ENCODE results near the gene SOCS7.
A peak's percentile ranks its signal among the peaks of the same experiment; 100 is the strongest.

SOCS7 gene, protein sequence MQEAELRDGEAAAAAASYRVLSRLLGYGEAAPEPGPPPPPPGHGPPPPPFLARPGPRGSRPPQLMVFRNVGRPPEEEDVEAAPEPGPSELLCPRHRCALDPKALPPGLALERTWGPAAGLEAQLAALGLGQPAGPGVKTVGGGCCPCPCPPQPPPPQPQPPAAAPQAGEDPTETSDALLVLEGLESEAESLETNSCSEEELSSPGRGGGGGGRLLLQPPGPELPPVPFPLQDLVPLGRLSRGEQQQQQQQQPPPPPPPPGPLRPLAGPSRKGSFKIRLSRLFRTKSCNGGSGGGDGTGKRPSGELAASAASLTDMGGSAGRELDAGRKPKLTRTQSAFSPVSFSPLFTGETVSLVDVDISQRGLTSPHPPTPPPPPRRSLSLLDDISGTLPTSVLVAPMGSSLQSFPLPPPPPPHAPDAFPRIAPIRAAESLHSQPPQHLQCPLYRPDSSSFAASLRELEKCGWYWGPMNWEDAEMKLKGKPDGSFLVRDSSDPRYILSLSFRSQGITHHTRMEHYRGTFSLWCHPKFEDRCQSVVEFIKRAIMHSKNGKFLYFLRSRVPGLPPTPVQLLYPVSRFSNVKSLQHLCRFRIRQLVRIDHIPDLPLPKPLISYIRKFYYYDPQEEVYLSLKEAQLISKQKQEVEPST

DNA sequence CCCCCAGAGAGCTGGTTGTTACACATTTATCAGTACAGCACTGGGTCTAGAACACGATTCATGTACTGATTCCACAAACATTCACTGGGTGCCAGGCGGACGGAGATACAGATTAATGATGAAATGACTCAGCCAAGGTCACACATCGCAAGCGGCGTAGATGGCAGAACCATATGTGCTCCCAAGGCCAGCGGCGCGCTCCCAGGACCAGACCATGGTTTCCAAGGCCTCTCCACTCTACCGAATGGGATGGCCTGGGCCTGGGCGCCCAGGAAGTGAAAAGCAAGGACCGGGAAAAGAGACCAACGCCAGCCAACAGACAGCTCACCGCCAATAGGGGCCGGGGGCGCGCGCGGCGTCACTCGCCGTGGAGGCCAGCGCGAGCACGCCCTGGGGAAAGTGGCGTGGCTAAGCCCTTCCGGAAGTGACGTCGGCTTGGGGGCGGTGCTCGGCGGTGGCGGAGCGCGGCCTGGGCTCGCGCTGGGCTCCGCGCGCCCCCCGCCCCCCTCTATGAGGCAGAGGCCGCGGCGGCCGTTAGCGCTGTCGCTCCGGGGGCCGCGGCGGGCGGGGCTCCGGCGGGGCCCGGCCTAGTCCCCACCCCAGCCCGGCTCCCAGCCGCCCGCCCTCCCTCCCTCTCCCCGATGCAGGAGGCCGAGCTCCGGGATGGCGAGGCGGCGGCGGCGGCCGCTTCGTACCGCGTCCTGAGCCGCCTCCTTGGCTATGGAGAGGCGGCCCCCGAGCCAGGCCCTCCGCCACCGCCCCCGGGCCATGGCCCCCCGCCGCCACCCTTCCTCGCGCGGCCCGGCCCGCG lies at the start of gene SOCS7:
TSS of gene SOCS7 (plus strand) at position 433 of the 811 bp plus-strand sequence. CDS start at position 642, 209 bp downstream.
- peaks cover 35% of the 10 kb centered on the region for H3K4me1 ChIP-seq
- H3K9me3 ChIP-seq = no peaks in the 10 kb centered on the region
- no peaks in the 10 kb centered on the region; the same call in 1 of the 2 replicates for H3K36me3 ChIP-seq (replicated peaks)
- peak; percentile 78 to 97 for DNase-seq (ENCODE audit: low spot score in 2 of 2)
- H3K27me3 ChIP-seq (ENCODE audit: low read depth) = no peaks in the 10 kb centered on the region
- in situ Hi-C loops (cut with MboI; ENCODE audit: low sequenced_read_pairs) = no loop called here
- H3K4me3 ChIP-seq = peak within 1 kb of the TSS; percentile 65

DNA sequence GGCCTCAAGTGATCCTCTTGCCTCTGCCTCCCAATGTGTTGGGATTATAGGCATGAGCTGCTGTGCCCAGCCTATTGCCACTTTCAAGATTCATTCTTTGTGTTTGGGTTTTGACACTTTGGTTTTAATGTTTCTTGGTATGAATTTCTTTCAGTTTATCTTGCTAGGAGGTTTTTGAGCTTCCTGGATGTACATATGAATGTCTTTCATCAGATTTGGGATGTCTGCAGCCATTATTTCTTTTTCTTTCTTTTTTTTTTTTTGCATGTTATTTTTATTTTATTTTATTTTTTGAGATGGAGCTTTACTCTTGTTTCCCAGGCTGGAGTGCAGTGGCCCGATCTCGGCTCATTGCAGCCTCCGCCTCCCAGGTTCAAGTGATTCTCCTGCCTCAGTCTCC lies 36.1 kb upstream of the SOCS7 start:
- no peak for DNase-seq (ENCODE audit: low spot score in 2 of 2)
- Histone ChIP-seq H3K36me3 (replicated peaks) (peaks cover 24% of the 10 kb centered on the region), H3K4me3 (no peak overlapping the region), H3K27me3 (ENCODE audit: low read depth) (no peaks in the 10 kb centered on the region), H3K4me1 (no peaks in the 10 kb centered on the region), H3K9me3 (no peaks in the 10 kb centered on the region)
- in situ Hi-C loops (cut with MboI; ENCODE audit: low sequenced_read_pairs) = no loop called here

DNA sequence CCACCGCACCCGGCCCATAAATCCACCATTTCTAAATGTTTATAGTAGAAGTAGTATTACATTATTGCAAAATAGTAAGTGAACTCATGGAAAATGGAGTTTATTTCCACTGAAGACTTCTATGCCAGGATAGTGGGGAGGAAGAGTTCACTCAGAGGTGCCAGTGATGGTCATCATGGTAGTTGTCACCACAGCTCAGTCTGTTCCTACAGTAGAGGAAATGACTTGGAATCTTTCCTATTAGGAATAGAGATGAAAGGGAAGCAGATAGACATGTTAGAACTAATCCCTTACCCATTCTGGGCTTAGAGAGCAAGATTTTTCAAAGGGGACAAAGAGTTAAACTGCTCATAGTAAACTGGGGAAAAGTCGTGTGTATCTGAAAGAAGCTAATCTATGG lies 34.6 kb upstream of the SOCS7 start:
- no peaks in the 10 kb centered on the region for H3K27me3 ChIP-seq (ENCODE audit: low read depth)
- in situ Hi-C loops (cut with MboI; ENCODE audit: low sequenced_read_pairs) = no loop called here
- H3K9me3 ChIP-seq = no peaks in the 10 kb centered on the region
- H3K4me3 ChIP-seq = no peak overlapping the region
- no peaks in the 10 kb centered on the region for H3K4me1 ChIP-seq
- peaks cover 31% of the 10 kb centered on the region for H3K36me3 ChIP-seq (replicated peaks)
- no peak for DNase-seq (ENCODE audit: low spot score in 2 of 2)

DNA sequence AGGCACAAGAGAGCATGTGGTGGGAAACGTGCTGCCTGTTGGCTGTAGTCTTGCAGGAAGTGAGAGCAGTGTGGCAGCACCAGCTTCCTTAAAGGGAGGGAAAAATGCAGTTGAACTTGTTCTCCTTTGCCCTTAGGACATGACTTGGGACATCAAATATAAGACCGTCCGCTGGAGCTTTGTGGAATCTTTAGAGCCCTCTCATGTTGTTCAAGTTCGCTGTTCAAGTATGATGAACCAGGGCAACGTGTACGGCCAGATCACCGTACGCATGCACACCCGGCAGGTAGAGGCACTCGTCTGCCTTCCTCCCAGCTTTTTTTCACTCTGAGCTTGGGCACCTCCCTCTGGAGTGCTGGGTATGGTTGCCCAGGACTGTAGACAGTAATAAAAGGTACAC lies 31.2 kb upstream of the SOCS7 start:
- in situ Hi-C loops (cut with MboI; ENCODE audit: low sequenced_read_pairs) = no loop called here

DNA sequence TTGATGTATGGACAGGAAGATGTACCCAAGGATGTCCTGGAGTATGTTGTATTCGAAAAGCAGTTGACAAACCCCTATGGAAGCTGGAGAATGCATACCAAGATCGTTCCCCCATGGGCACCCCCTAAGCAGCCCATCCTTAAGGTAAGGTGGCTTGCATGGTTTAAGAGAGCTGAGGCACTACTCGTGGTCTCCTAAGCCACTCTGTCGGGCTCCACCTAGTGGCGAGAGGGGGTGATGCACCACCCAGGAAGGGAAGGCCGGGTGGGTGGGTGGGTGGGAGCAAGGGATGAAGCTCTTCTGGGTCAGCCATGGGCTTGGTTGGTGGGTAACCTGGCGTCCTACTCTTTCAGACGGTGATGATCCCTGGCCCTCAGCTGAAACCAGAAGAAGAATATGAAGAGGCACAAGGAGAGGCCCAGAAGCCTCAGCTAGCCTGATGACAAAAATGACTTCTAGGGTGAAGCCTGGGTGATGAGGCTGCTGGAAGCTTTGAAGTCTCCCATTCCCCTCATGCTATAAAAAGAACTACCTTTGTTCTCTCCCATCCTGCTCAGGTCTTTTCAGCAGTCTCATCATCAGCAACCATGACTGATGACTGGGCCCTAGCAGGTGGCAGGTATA lies 29.4 kb upstream of the SOCS7 start:
- H3K27me3 ChIP-seq (ENCODE audit: low read depth) = no peaks in the 10 kb centered on the region
- no peaks in the 10 kb centered on the region for H3K9me3 ChIP-seq
- H3K36me3 ChIP-seq (replicated peaks) = peaks cover 34% of the 10 kb centered on the region
- H3K4me3 ChIP-seq = no peak overlapping the region
- in situ Hi-C loops (cut with MboI; ENCODE audit: low sequenced_read_pairs) = no loop called here
- H3K4me1 ChIP-seq = no peaks in the 10 kb centered on the region; the same call in 1 of the 2 replicates
- DNase-seq (ENCODE audit: low spot score in 2 of 2) = peak; percentile 16 to 83

More for the DNA sequence above, 31.2 kb upstream of the SOCS7 start:
- Histone ChIP-seq H3K9me3 (no peaks in the 10 kb centered on the region), H3K36me3 (replicated peaks) (peaks cover 46% of the 10 kb centered on the region), H3K27me3 (ENCODE audit: low read depth) (no peaks in the 10 kb centered on the region), H3K4me1 (no peaks in the 10 kb centered on the region; the same call in 1 of the 2 replicates), H3K4me3 (no peak overlapping the region)
- DNase-seq (ENCODE audit: low spot score in 2 of 2) = no peak

DNA sequence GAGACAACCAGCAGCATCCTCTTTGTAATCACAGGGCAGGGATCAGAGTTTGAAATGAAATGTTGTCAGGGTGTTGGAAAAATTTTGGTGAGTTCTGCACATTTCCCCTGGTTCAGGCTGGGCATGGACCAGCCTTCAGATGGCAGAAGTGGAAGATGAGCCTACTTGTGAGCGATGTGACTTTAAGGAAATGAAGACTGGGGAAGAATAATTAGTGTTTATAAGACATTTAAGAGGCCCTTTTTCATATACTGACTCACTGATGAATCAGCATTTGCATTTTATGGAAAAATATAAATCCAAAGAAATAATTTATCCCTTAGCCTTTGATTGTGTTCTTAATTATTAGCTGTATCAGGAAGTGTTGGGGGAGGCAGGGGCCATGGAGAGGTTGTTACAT lies 28.7 kb upstream of the SOCS7 start:
- no peak for DNase-seq (ENCODE audit: low spot score in 2 of 2)
- Histone ChIP-seq H3K4me3 (no peak overlapping the region), H3K4me1 (no peaks in the 10 kb centered on the region; the same call in 1 of the 2 replicates), H3K27me3 (ENCODE audit: low read depth) (no peaks in the 10 kb centered on the region), H3K36me3 (replicated peaks) (peaks cover 33% of the 10 kb centered on the region), H3K9me3 (no peaks in the 10 kb centered on the region)
- in situ Hi-C loops (cut with MboI; ENCODE audit: low sequenced_read_pairs) = no loop called here

DNA sequence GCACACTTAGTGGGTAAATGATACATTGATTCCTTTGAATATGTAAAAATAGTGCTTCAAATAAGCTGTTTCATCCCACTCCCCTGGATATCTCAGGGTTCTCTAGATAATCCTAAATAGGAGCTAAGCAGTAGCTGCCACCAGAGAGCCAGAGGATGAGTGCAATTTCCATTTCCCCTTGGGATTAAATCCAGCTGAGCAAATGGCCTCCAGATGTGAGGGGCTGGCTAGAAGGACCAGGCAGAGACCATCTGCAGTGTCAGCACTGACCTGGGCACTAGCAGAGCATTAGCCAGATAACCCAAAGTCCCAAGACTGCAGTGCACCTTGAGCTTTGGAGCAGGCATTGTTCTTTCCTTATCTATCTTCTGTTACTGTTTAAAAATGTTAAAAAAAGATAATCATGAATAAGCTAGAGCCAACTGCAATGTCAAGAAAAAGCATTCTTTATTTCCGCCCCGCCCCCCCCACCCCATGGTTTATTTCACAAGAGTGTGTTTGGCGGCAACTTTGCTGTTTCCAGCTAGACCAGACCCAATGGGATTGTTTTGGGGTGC lies 27.4 kb upstream of the SOCS7 start:
- in situ Hi-C loops (cut with MboI; ENCODE audit: low sequenced_read_pairs) = no loop called here
- H3K27me3 ChIP-seq (ENCODE audit: low read depth) = no peaks in the 10 kb centered on the region

DNA sequence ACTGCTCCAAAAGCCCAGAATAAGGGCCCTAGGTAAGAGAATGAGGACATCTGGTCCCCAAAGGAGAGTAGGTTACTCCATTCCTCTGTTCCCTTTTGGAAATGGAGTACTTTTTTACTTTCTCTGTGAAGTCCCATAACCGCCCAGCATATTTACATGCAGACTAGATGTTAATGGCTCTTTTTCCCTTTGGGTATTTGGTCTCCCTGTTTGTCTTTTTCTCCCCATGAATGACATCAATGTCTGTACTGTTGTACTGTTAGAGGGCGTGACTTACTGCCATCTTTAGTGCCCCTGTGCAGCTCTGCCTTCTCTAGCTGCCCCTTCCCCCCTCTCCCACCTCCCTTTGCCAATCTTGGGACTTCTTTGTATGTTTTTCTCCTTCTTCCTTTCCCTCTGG lies 26.9 kb upstream of the SOCS7 start:
- Histone ChIP-seq H3K4me3 (no peak overlapping the region), H3K9me3 (no peaks in the 10 kb centered on the region), H3K36me3 (replicated peaks) (peaks cover 26% of the 10 kb centered on the region), H3K27me3 (ENCODE audit: low read depth) (no peaks in the 10 kb centered on the region), H3K4me1 (no peaks in the 10 kb centered on the region; the same call in 1 of the 2 replicates)
- in situ Hi-C loops (cut with MboI; ENCODE audit: low sequenced_read_pairs) = no loop called here
- DNase-seq (ENCODE audit: low spot score in 2 of 2) = no peak

More for the DNA sequence above, 27.4 kb upstream of the SOCS7 start:
- no peaks in the 10 kb centered on the region for H3K9me3 ChIP-seq
- no peak for DNase-seq (ENCODE audit: low spot score in 2 of 2)
- H3K4me3 ChIP-seq = no peak overlapping the region
- no peaks in the 10 kb centered on the region; the same call in 1 of the 2 replicates for H3K4me1 ChIP-seq
- H3K36me3 ChIP-seq (replicated peaks) = peaks cover 31% of the 10 kb centered on the region

DNA sequence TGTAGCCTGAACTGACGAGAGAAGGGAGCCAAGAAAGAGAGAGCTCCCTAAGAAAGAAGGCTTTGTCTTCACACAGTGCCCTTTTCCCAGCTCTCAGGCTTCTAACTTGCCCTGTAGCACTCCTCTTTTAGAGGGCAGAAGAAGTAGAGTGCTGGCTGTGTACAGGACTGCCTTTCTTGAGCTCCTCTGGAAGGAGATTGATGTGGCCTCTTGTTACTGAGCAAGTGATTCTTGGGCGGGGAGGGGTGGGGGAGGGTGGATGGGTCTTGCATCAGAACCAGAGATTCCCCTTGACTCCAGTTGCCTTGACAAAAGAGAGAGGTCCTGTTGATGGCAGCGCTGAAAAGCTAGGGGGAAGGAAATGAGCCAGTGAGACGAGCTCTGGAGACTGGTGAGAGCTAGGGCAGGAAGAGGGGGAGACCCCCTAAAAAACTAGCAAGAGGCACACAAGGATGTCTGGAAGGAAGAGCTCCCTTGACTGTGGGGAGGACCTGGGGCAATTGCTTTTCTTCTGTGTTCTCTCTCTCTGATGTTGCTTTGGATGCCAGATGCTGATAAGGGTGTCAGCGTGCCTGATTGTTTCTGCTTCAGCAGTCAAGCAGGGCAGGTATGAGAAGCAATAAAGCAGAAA lies 26.3 kb upstream of the SOCS7 start:
- no peak for DNase-seq (ENCODE audit: low spot score in 2 of 2)
- Histone ChIP-seq H3K27me3 (ENCODE audit: low read depth) (no peaks in the 10 kb centered on the region), H3K36me3 (replicated peaks) (peaks cover 24% of the 10 kb centered on the region), H3K9me3 (no peaks in the 10 kb centered on the region), H3K4me1 (no peaks in the 10 kb centered on the region; the same call in 1 of the 2 replicates), H3K4me3 (no peak overlapping the region)
- in situ Hi-C loops (cut with MboI; ENCODE audit: low sequenced_read_pairs) = no loop called here

DNA sequence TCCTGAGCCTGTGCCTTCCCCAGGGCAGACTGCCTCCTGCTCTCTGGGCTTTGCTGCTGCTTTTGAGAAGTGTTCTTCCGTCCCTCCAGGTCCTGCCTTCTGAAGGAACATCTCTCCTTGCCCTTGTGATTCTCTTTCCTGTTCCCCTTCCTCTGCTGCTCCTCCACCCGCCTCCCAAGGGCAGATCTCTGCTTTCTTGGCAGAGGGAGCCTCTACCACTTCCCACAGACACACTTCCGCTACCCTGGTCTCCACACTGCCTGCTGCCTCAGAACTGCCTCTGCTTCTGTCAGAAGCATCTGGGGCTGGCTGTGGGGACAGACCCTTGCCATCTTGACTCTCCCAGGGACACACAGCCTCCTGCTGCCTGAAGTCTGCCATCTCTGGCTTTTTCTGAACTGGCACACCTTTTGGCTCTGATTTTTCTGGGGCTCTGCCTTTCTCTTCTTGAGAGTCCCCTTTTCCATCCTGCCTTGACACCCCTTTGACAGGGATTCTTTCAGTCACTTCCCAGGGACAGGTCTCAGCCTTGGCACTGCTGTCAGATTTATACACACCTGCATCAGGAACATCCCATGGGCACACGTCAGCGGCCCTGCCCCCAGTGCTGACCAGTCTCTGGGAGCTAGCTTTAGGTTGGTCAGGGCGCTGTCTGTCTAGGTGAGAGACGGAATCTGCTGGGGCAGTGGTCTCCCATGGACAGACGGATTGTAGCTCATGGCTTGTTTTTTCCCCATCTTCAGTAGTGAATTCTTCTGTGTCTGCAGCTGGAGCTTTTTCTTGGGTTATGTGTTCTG lies 24.4 kb upstream of the SOCS7 start:
- no peak overlapping the region for H3K4me3 ChIP-seq
- in situ Hi-C loops (cut with MboI; ENCODE audit: low sequenced_read_pairs) = no loop called here
- peaks cover 15% of the 10 kb centered on the region for H3K36me3 ChIP-seq (replicated peaks)
- H3K27me3 ChIP-seq (ENCODE audit: low read depth) = no peaks in the 10 kb centered on the region
- no peaks in the 10 kb centered on the region; the same call in 1 of the 2 replicates for H3K4me1 ChIP-seq
- no peak for DNase-seq (ENCODE audit: low spot score in 2 of 2)
- H3K9me3 ChIP-seq = no peaks in the 10 kb centered on the region

DNA sequence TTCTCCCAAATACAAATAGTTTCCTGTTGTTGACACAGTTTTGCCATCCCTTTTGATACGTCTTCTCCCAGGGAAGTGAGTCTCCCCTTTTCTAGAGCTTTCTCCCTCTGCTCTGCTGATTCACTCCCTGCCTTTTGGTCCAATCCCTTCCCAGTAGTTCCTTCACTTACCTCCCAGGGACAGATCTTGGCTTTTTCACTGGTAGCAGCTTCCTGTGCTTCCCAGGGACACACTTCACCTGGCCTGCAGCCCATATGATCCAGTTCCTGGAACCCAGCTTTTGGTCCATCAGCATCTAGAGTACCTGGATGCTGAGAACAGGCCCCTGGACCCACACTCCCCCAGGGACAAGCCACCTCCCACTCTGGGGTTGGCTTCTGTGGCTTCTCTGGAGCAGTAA lies 23.7 kb upstream of the SOCS7 start:
- Histone ChIP-seq H3K4me1 (no peaks in the 10 kb centered on the region; the same call in 1 of the 2 replicates), H3K4me3 (no peak overlapping the region), H3K27me3 (ENCODE audit: low read depth) (no peaks in the 10 kb centered on the region), H3K36me3 (replicated peaks) (peaks cover 10% of the 10 kb centered on the region), H3K9me3 (no peaks in the 10 kb centered on the region)
- DNase-seq (ENCODE audit: low spot score in 2 of 2) = no peak
- in situ Hi-C loops (cut with MboI; ENCODE audit: low sequenced_read_pairs) = no loop called here

DNA sequence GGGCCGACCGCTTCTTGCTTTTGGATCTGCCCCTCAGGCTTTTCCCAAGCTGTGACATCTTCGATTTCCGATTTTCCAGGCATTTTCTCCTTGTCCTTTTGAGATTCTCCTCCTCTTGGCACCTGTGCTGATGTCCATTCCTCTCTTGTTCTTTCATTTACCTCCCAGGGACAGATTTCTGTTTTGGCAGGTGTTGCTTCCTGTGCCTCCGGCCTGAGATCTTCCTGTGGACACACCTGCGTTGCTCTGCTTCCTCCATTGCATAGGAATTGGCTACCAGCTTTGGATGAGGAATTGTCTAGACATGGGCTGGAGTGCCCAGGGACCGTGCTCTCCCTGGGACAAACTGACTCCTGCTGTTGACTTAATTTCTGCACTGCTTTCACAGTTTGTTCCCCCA lies 23.0 kb upstream of the SOCS7 start:
- Histone ChIP-seq H3K27me3 (ENCODE audit: low read depth) (no peaks in the 10 kb centered on the region), H3K4me3 (no peak overlapping the region), H3K36me3 (replicated peaks) (peaks cover 3% of the 10 kb centered on the region), H3K4me1 (no peaks in the 10 kb centered on the region; the same call in 1 of the 2 replicates), H3K9me3 (no peaks in the 10 kb centered on the region)
- in situ Hi-C loops (cut with MboI; ENCODE audit: low sequenced_read_pairs) = no loop called here
- DNase-seq (ENCODE audit: low spot score in 2 of 2) = no peak

All from HAP-1 (cell line).